HEK293T (cell line): ENCODE results near the gene SGF29.

ENCODE experiments used
- CTCF ChIA-PET: fragments of 350-600 bp; formaldehyde crosslinking; extraction: SDS; loops from one replicate; lab custom pipeline; 2021; ENCODE audit warnings: antibody characterized with exemption, inconsistent platforms; lab: Yijun Ruan, JAX
- POLR2A ChIA-PET: fragments of 350-600 bp; formaldehyde crosslinking; extraction: SDS; loops from one replicate; lab custom pipeline; 2020; ENCODE audit warnings: antibody characterized with exemption, inconsistent platforms; lab: Yijun Ruan, JAX
- DNase-seq: peaks from one replicate; pipeline ENCODE4 v3.0.0; 2012; ENCODE audit warnings: mixed read lengths; ENCODE audit errors: extremely low spot score
- ARNT ChIP-seq: fragments of 450-650 bp; IDR thresholded peaks from 2 replicates; pipeline ENCODE4 v1.6.1; 2017; ENCODE audit warnings: mild to moderate bottlenecking
- BHLHE40 ChIP-seq: fragments of 450-650 bp; IDR thresholded peaks from 2 replicates; pipeline ENCODE4 v1.6.1; 2016; ENCODE audit warnings: mild to moderate bottlenecking, moderate library complexity, borderline replicate concordance
- CTBP1 ChIP-seq: fragments of 450-650 bp; IDR thresholded peaks from 2 replicates; pipeline ENCODE4 v1.6.1; 2016; ENCODE audit warnings: borderline replicate concordance
- ELF4 ChIP-seq: fragments of 450-650 bp; IDR thresholded peaks from 2 replicates; pipeline ENCODE4 v1.6.1; 2017; ENCODE audit warnings: antibody characterized with exemption
- FOXA1 ChIP-seq: fragments of 450-650 bp; IDR thresholded peaks from 2 replicates; pipeline ENCODE4 v1.6.1; 2016; ENCODE audit warnings: mild to moderate bottlenecking
- FOXK2 ChIP-seq: fragments of 450-650 bp; IDR thresholded peaks from 2 replicates; pipeline ENCODE4 v1.6.1; 2016; ENCODE audit warnings: mild to moderate bottlenecking
- FOXM1 ChIP-seq: fragments of 450-650 bp; IDR thresholded peaks from 2 replicates; pipeline ENCODE4 v1.6.1; 2017; ENCODE audit warnings: mild to moderate bottlenecking, borderline replicate concordance
- HDGF ChIP-seq: fragments of 450-650 bp; IDR thresholded peaks from 2 replicates; pipeline ENCODE4 v1.6.1; 2017; ENCODE audit warnings: antibody characterized with exemption, borderline replicate concordance
- L3MBTL2 ChIP-seq: fragments of 450-650 bp; conservative IDR thresholded peaks from 2 replicates; pipeline ENCODE4 v1.6.1; 2016; ENCODE audit warnings: mild to moderate bottlenecking
- LEF1 ChIP-seq: fragments of 450-650 bp; IDR thresholded peaks from 2 replicates; pipeline ENCODE4 v1.6.1; 2017; ENCODE audit warnings: mild to moderate bottlenecking, borderline replicate concordance
- NFRKB ChIP-seq: fragments of 450-650 bp; IDR thresholded peaks from 2 replicates; pipeline ENCODE4 v1.6.1; 2016; ENCODE audit warnings: mild to moderate bottlenecking, moderate library complexity
- SP1 ChIP-seq: fragments of 450-650 bp; IDR thresholded peaks from 2 replicates; pipeline ENCODE4 v1.6.1; 2017
- SUZ12 ChIP-seq: fragments of 450-650 bp; IDR thresholded peaks from 2 replicates; pipeline ENCODE4 v1.6.1; 2016; ENCODE audit warnings: mild to moderate bottlenecking
- TARDBP ChIP-seq: fragments of 450-650 bp; IDR thresholded peaks from 2 replicates; pipeline ENCODE4 v1.6.1; 2016
- ZNF384 ChIP-seq: fragments of 450-650 bp; IDR thresholded peaks from 2 replicates; pipeline ENCODE4 v1.6.1; 2016
- TF ChIP-seq, protein P1 (sequence below): fragments of 450-650 bp; IDR thresholded peaks from 2 replicates; pipeline ENCODE4 v1.6.1; 2016

The SGF29 gene

DNA sequence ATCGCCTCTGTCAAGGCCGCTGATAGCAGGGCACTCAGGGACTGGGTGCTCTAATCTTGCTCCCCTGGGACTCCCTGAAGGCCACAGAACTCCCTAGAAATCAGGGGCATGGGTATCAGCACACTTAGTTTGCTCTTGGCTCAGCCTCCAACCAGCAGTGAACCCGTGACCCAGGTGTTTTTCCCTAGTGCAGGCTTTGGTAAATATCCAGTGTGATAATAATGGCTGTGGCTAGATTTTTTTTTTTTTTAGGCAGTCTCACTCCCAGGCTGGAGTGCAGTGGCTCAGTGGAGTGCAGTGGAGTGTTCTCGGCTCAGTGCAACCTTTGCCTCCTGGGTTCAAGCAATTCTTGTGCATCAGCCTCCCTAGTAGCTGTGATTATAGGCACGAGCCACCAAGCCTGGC is 25.3 kb upstream of the SGF29 start:
- ChIA-PET POLR2A (no interaction called here), CTCF (no interaction called here)
- DNase-seq: no peak
- TF ChIP-seq ZNF384 (no peak), FOXM1 (no peak), ARNT (no peak), TARDBP (no peak), ELF4 (no peak)

DNA sequence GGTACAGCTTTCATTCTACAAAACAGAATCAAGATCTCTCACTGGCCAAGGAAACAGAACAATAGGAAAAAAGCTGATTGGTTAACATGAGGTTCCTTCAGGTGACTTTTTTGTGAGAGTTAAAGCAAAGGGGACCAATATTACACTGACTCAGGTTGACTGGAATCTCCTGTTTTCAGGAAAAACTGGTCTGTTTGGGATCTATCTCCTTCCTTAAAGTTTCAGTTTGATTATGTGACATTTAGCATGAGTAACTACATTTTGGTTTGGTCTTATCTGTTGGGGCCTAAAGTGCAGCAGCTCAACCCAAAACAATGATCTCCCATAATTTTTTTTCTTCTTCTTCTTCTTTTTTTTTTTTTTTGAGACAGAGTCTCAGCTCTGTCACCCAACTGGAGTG is 24.6 kb upstream of the SGF29 start:
- POLR2A ChIA-PET: no interaction called here
- TF ChIP-seq SUZ12 (no peak), LEF1 (no peak), SP1 (no peak), ZNF384 (no peak), CTBP1 (no peak), NFRKB (no peak), FOXM1 (no peak), L3MBTL2 (no peak), HDGF (no peak), TARDBP (no peak), ARNT (no peak), FOXK2 (no peak)
- TF ChIP-seq, protein P1, sequence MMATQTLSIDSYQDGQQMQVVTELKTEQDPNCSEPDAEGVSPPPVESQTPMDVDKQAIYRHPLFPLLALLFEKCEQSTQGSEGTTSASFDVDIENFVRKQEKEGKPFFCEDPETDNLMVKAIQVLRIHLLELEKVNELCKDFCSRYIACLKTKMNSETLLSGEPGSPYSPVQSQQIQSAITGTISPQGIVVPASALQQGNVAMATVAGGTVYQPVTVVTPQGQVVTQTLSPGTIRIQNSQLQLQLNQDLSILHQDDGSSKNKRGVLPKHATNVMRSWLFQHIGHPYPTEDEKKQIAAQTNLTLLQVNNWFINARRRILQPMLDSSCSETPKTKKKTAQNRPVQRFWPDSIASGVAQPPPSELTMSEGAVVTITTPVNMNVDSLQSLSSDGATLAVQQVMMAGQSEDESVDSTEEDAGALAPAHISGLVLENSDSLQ: no peak

DNA sequence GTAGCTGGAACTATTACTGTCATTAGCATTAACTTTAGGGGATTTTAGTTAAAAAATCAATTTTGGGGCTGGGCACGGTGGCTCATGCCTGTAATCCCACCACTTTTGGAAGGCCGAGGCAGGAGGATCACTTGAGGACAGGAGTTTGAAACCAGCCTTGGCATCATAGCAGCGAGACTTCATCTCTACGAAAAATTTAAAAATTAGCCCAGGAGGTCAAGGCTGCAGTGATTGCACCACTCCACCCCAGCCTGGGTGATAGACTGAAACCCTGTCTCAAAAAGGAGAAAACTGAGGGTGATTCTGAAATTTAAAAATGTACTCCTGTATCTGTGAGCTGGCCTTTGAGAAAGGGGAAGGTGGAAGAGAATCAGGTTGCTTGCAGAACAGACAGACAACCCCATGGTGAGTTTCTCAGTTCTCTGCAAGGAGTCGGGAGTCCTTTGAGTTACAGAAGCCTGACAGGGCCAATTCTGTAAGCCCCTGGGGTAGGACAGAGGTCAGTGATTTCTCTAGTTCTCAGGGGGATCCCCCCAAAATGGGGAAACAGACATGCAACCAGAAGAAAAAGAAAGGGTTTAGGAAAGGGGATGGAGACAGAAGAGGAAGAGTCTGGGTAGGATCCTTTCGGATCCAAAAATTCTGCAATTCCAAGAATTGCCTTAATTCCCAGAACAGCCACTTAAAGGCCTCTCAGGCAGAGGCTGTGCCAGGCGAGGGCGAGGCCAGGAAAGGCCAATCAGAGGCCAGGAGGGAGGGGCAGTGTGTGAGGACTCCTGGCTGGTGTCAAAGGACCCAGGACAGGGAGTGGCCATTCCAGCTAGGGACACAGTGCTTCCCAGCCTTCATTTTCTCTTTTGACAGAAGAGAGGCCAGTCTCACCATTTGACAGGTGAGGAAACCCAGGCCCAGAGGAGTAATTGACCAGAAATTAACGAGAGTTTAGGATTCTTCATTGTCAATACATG is 21.7 kb upstream of the SGF29 start:
- TF ChIP-seq FOXK2 (no peak), HDGF (no peak), ARNT (no peak), L3MBTL2 (no peak), ZNF384 (no peak), FOXA1 (no peak), TARDBP (no peak), SP1 (no peak), CTBP1 (no peak), NFRKB (no peak), SUZ12 (no peak), BHLHE40 (no peak), LEF1 (no peak), FOXM1 (no peak)
- TF ChIP-seq, protein P1: no peak
- DNase-seq: no peak
- CTCF ChIA-PET: no interaction called here
- POLR2A ChIA-PET: no interaction called here

More for the DNA sequence above, 24.6 kb upstream of the SGF29 start:
- CTCF ChIA-PET: no interaction called here
- DNase-seq: no peak

DNA sequence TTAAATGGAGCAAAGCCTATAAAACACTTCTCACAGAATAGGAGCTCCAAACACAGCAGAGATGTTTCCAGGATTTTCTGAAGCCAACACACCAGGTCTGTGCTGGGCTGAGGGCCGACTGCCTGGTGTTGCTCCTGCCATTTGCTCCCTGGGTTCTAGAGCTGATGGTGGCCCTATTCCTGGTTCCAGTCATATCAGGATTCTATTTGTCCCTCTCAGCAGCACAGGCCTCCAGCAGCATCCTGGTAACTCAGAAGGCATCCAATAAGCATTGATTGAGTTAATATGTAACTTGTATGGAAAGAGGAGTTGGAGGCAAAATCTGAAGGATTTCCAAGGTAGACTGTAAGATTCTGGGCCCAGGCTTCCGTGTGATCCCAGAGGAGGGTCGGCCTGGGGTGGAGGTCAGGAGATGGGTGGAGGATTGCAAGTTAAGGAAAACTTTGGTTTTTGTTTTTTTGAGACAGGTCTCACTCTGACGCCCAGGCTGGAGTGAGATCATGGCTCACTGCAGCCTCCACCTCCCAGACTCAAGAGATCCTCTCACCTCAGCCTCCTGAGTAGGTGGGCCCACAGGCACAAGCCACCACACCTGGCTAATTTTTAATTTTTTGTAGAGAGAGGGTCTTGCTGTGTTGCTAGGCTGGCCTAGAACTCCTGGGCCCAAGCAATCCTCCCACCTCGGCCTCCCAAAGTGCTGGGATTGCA is 20.6 kb upstream of the SGF29 start:
- DNase-seq: no peak
- POLR2A ChIA-PET: no interaction called here
- TF ChIP-seq NFRKB (no peak), TARDBP (no peak), ZNF384 (no peak)
- TF ChIP-seq, protein P1: no peak
- CTCF ChIA-PET: no interaction called here

DNA sequence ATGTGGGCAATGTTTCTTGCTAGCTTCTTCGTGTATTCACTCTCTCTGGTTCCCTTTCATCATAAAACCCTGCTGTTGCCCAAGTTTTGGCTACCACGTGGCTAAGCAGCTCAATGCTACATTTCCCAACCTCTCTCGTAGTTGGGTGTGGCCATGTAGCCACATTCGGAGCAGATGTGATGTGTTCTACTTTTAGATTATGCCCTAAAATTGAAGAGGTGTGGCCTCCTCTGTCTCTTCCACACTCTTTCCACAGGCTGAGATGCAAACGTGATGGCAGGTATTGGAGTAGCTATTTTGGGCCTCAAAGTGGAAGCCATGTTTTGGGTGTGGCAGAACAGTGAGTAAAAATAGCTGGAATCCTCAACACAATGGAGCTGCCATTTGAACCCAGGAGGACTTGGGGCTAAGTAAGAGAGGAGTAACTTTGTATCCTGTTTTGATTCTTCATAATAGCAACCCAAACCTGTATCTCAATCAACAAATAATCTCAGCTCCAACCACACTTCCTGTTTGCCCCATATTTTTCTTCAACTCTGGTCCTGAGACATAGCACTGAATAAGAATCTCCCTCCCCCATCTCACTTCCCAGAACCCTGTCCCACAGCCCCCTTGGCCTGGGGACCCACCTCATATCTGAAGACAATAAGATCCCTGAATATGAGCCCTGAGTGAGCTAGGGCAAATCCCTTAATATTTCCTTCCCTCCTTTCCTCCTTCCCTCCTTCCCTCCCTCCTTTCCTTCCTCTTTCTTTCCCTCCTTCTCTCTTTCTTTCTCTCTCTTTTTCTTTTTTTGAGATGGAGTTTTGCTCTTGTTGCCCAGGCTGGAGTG is 19.0 kb upstream of the SGF29 start:
- POLR2A ChIA-PET: no interaction called here
- TF ChIP-seq FOXM1 (no peak), SUZ12 (no peak), BHLHE40 (no peak), CTBP1 (no peak), FOXK2 (no peak), L3MBTL2 (no peak), TARDBP (no peak), SP1 (no peak), ZNF384 (no peak)
- TF ChIP-seq, protein P1: no peak
- no peak for DNase-seq
- CTCF ChIA-PET: interaction anchor here (1.1 kb wide), 1 partner anchor 15 kb away, joined by 3 read pairs; no protein-coding TSS in a partner anchor
